ENCODE data around the gene HMOX1. TPM values are rescaled to one million over a fixed set of nuclear protein-coding genes. Genes with fewer than 3 reads are reported as not detected.

HMOX1 gene
- total RNA-seq, 4 donors from 2014 or later, result 13.6 to 95.7 (median 61.8) TPM

- Histone ChIP-seq H3K36me3 (peaks cover 37% of the 10 kb centered on the region), H3K4me3 (no peak overlapping the region)
- WGBS, result 79% methylated on average over 5 of the region's 5 CpGs
Measured at GRCh38 chr22:35426801-35427140, 45.9 kb downstream of the HMOX1 start.

GRCh38 chr22:35430897-35431322 is 50.0 kb downstream of the HMOX1 start:
- Histone ChIP-seq H3K4me1 (peaks cover 11% of the 10 kb centered on the region), H3K9me3 (peaks cover 13% of the 10 kb centered on the region), H3K4me3 (no peak overlapping the region), H3K36me3 (peaks cover 13% of the 10 kb centered on the region), H3K27me3 (no peaks in the 10 kb centered on the region), H3K27ac (no peak overlapping the region)
- TF ChIP-seq POLR2AphosphoS5 (IDR thresholded peaks at IDR 0.05) (no peak), CTCF (IDR thresholded peaks at IDR 0.05) (peak; percentile 96 to 97), EP300 (IDR thresholded peaks at IDR 0.05) (no peak)
- peak; percentile 90 for DNase-seq (ENCODE audit: low spot score in 2 of 2)
- 7% methylated on average over 8 of the region's 14 CpGs for WGBS

More at GRCh38 chr22:35426801-35427140, 45.9 kb downstream of the HMOX1 start:
- Histone ChIP-seq H3K27me3 (no peaks in the 10 kb centered on the region), H3K9me3 (no peaks in the 10 kb centered on the region), H3K4me1 (peaks cover 10% of the 10 kb centered on the region), H3K27ac (no peak overlapping the region)
- DNase-seq (ENCODE audit: low spot score in 2 of 2), result no peak
- TF ChIP-seq CTCF (IDR thresholded peaks at IDR 0.05) (no peak), EP300 (IDR thresholded peaks at IDR 0.05) (no peak)

GRCh38 chr22:35431483-35432227 is 50.8 kb downstream of the HMOX1 start:
- Histone ChIP-seq H3K4me3 (no peak overlapping the region), H3K27ac (no peak overlapping the region), H3K4me1 (peaks cover 11% of the 10 kb centered on the region), H3K9me3 (peaks cover 13% of the 10 kb centered on the region), H3K36me3 (peaks cover 12% of the 10 kb centered on the region), H3K27me3 (no peaks in the 10 kb centered on the region)
- TF ChIP-seq EP300 (IDR thresholded peaks at IDR 0.05) (no peak), POLR2AphosphoS5 (IDR thresholded peaks at IDR 0.05) (no peak), POLR2A (IDR thresholded peaks at IDR 0.05) (no peak), CTCF (IDR thresholded peaks at IDR 0.05) (no peak)
- DNase-seq (ENCODE audit: low spot score in 2 of 2), result no peak
- 81% methylated on average over 12 of the region's 12 CpGs for WGBS

GRCh38 chr22:35432228-35432905 is 51.5 kb downstream of the HMOX1 start:
- Histone ChIP-seq H3K36me3 (peaks cover 12% of the 10 kb centered on the region), H3K27me3 (no peaks in the 10 kb centered on the region), H3K4me3 (no peak overlapping the region), H3K27ac (no peak overlapping the region), H3K9me3 (peaks cover 13% of the 10 kb centered on the region), H3K4me1 (peaks cover 11% of the 10 kb centered on the region)
- no peak for DNase-seq (ENCODE audit: low spot score in 2 of 2)
- TF ChIP-seq POLR2AphosphoS5 (IDR thresholded peaks at IDR 0.05) (no peak), EP300 (IDR thresholded peaks at IDR 0.05) (no peak), POLR2A (IDR thresholded peaks at IDR 0.05) (no peak), CTCF (IDR thresholded peaks at IDR 0.05) (no peak)
- 92% methylated on average over 12 of the region's 13 CpGs for WGBS

GRCh38 chr22:35434061-35434710 is 53.3 kb downstream of the HMOX1 start:
- Histone ChIP-seq H3K9me3 (peaks cover 13% of the 10 kb centered on the region), H3K4me3 (no peak overlapping the region), H3K27ac (no peak overlapping the region), H3K27me3 (no peaks in the 10 kb centered on the region), H3K4me1 (peaks cover 11% of the 10 kb centered on the region), H3K36me3 (peaks cover 12% of the 10 kb centered on the region)
- WGBS, result 86% methylated on average over 5 of the region's 5 CpGs
- no peak for DNase-seq (ENCODE audit: low spot score in 2 of 2)
- TF ChIP-seq CTCF (IDR thresholded peaks at IDR 0.05) (no peak), POLR2AphosphoS5 (IDR thresholded peaks at IDR 0.05) (no peak), POLR2A (IDR thresholded peaks at IDR 0.05) (no peak), EP300 (IDR thresholded peaks at IDR 0.05) (no peak)

All from suprapubic skin (tissue), 4 donors.